Smooth muscle cell (in vitro differentiated cells): ENCODE data around the gene KLF6. TPM values are rescaled to one million over a fixed set of nuclear protein-coding genes. Genes with fewer than 3 reads are reported as not detected.
"Not testable (repeated sequence)": the region's sequence is repeated elsewhere in the genome, so short reads cannot be mapped to it uniquely, and the experiment has no call there.

ENCODE experiments used
- DNase-seq: peaks from one replicate; lab custom pipeline; 2025; ENCODE audit not compliant: unreplicated experiment; lab: John Stamatoyannopoulos, UW
- H2AFZ ChIP-seq: fragments of 200-600 bp; sonication (generic); 2 replicates; pipeline ENCODE4 v1.6.0; 2016; ENCODE audit warnings: antibody characterized with exemption, low read depth, mild to moderate bottlenecking
- H3F3A ChIP-seq: fragments of 200-600 bp; sonication (generic); 2 replicates; pipeline ENCODE4 v1.6.0; 2017; ENCODE audit warnings: antibody characterized with exemption, low read depth
- H3K27ac ChIP-seq: fragments of 200-600 bp; sonication (generic); 2 replicates; pipeline ENCODE4 v1.5.1; 2016; ENCODE audit warnings: low read depth, mild to moderate bottlenecking
- H3K27me3 ChIP-seq: fragments of 200-600 bp; sonication (generic); 2 replicates; pipeline ENCODE4 v1.6.1; 2016; ENCODE audit warnings: low read depth, mild to moderate bottlenecking
- H3K36me3 ChIP-seq: fragments of 200-600 bp; sonication (generic); 2 replicates; pipeline ENCODE4 v1.5.1; 2016; ENCODE audit warnings: low read depth
- H3K4me1 ChIP-seq: fragments of 200-600 bp; sonication (generic); 2 replicates; pipeline ENCODE4 v1.5.1; 2016; ENCODE audit warnings: low read depth
- H3K4me2 ChIP-seq: fragments of 200-600 bp; sonication (generic); 2 replicates; pipeline ENCODE4 v1.6.0; 2016; ENCODE audit warnings: mild to moderate bottlenecking
- H3K4me3 ChIP-seq: fragments of 200-600 bp; sonication (generic); 2 replicates; pipeline ENCODE4 v1.5.1; 2016; ENCODE audit warnings: mild to moderate bottlenecking
- H3K79me2 ChIP-seq: fragments of 200-600 bp; sonication (generic); 2 replicates; pipeline ENCODE4 v1.6.0; 2016; ENCODE audit warnings: low read depth, mild to moderate bottlenecking
- H3K9ac ChIP-seq: fragments of 200-600 bp; sonication (generic); 2 replicates; pipeline ENCODE4 v1.6.0; 2016; ENCODE audit warnings: low read depth
- H3K9me3 ChIP-seq: fragments of 200-600 bp; sonication (generic); replicated peaks from 2 replicates; pipeline ENCODE4 v1.5.1; 2016; ENCODE audit warnings: low read depth
- H4K20me1 ChIP-seq: fragments of 200-600 bp; sonication (generic); 2 replicates; pipeline ENCODE4 v1.6.0; 2016; ENCODE audit warnings: low read depth
- WGBS: methylation state at CpG from one replicate; pipeline ENCODE4 v1.1.7; 2016; ENCODE audit warnings: low lambda C conversion rate; 5-methylcytosine and 5-hydroxymethylcytosine counted together
- polyA plus RNA-seq: library from polyadenylated mRNA; unstranded; fragments of >200 nt; fragmentation: Nextera tagmentation; extraction: Ambion mirVana; gene quantifications from 2 replicates; pipeline ENCODE4 v1.2.1, GENCODE V29; 2016
- total RNA-seq: library from RNA; depleted of rRNA; stranded (reverse); fragments of >200 nt; gene quantifications from 2 replicates; pipeline ENCODE4 v1.2.3, GENCODE V29; 2014
- TF ChIP-seq, protein P1 (sequence below): fragments of 200-600 bp; sonication (generic); IDR thresholded peaks from 2 replicates; pipeline ENCODE4 v1.5.1; 2017; ENCODE audit warnings: borderline replicate concordance, mild to moderate bottlenecking, antibody characterized with exemption; ENCODE audit not compliant: insufficient read depth, poor library complexity, severe bottlenecking

KLF6 gene
- total and polyA plus RNA-seq, 2 experiments from 2014 or later, result 198 to 519 TPM

DNA sequence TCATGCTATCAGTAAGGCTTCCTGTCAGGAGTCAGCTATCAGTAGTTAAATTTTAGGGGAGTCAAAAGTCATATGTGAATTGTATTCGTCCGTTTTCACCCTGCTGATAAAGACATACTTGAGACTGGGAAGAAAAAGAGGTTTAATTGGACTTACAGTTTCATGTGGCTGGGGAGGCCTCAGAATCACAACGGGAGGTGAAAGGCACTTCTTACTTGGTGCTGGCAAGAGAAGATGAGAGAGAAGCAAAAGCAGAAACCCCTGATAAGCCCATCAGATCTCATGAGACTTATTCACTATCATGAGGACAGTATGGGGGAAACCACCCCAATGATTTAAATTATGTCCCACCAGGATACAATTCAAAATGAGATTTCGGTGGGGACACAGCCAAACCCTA is 47.1 kb downstream of the KLF6 start:
- no peaks in the 10 kb centered on the region for H3F3A ChIP-seq
- no peaks in the 10 kb centered on the region for H3K9me3 ChIP-seq
- no peaks in the 10 kb centered on the region for H4K20me1 ChIP-seq
- H3K4me3 ChIP-seq, result no peak overlapping the region
- WGBS, result 71% methylated on average over 4 of the region's 4 CpGs
- H3K36me3 ChIP-seq, result no peaks in the 10 kb centered on the region
- TF ChIP-seq, protein P1, sequence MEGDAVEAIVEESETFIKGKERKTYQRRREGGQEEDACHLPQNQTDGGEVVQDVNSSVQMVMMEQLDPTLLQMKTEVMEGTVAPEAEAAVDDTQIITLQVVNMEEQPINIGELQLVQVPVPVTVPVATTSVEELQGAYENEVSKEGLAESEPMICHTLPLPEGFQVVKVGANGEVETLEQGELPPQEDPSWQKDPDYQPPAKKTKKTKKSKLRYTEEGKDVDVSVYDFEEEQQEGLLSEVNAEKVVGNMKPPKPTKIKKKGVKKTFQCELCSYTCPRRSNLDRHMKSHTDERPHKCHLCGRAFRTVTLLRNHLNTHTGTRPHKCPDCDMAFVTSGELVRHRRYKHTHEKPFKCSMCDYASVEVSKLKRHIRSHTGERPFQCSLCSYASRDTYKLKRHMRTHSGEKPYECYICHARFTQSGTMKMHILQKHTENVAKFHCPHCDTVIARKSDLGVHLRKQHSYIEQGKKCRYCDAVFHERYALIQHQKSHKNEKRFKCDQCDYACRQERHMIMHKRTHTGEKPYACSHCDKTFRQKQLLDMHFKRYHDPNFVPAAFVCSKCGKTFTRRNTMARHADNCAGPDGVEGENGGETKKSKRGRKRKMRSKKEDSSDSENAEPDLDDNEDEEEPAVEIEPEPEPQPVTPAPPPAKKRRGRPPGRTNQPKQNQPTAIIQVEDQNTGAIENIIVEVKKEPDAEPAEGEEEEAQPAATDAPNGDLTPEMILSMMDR, result no peak
- no peak overlapping the region for H2AFZ ChIP-seq
- H3K27me3 ChIP-seq, result no peaks in the 10 kb centered on the region
- no peak overlapping the region for H3K4me2 ChIP-seq
- no peak overlapping the region for H3K9ac ChIP-seq
- no peaks in the 10 kb centered on the region for H3K4me1 ChIP-seq
- no peak for DNase-seq
- H3K79me2 ChIP-seq, result no peaks in the 10 kb centered on the region
- H3K27ac ChIP-seq, result no peak overlapping the region

DNA sequence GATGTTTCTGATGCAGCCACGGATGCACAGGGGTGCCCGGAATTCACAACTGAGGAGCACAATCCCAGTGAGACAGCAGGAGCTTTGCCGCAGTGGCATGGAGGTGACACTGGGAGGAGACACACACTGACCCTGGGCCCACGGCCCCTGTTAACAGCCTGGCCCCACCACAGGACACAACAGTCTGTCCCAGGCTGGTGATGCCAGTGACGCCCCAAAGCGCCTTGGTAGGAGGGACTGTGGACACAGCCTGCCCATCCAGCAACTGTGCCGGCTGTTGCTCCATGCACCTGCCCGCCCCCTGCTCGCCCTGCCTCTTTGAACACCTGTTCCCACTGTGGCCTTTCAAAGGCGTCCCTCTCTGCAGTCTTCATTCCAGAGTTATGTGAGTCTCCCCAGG is 49.8 kb downstream of the KLF6 start:
- no peak overlapping the region for H3K4me2 ChIP-seq
- no peaks in the 10 kb centered on the region for H3K9me3 ChIP-seq
- no peak overlapping the region for H2AFZ ChIP-seq
- WGBS, result 67% methylated on average over 10 of the region's 10 CpGs
- TF ChIP-seq, protein P1, result no peak
- H3K36me3 ChIP-seq, result no peaks in the 10 kb centered on the region
- no peaks in the 10 kb centered on the region for H3F3A ChIP-seq
- H3K79me2 ChIP-seq, result no peaks in the 10 kb centered on the region
- H3K27me3 ChIP-seq, result no peaks in the 10 kb centered on the region
- H4K20me1 ChIP-seq, result no peaks in the 10 kb centered on the region
- H3K4me1 ChIP-seq, result no peaks in the 10 kb centered on the region
- DNase-seq, result no peak
- H3K9ac ChIP-seq, result no peak overlapping the region
- no peak overlapping the region for H3K27ac ChIP-seq
- H3K4me3 ChIP-seq, result no peak overlapping the region

DNA sequence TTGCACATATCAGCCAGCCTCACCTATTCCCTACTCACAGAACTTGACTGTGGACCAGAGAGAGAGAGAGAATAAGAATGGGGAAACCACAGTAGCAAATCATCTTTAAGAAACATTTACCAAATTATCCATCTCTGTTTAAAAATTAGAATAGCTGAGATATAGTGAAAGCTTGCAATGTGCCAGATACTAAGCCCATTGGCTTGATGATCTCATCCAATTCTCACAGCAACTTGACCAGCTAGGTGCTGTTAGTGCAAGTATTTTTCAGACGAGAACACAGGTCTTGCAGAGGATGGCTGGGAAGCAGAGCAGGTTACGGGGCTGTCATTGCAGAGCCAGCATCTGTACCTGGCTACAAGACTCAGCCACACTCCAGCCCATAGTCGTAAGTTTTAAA is 50.9 kb downstream of the KLF6 start:
- H3K4me2 ChIP-seq, result no peak overlapping the region
- H2AFZ ChIP-seq, result no peak overlapping the region
- H4K20me1 ChIP-seq, result no peaks in the 10 kb centered on the region
- no peak overlapping the region for H3K9ac ChIP-seq
- no peaks in the 10 kb centered on the region for H3K79me2 ChIP-seq
- no peaks in the 10 kb centered on the region for H3K27me3 ChIP-seq
- H3K4me1 ChIP-seq, result no peaks in the 10 kb centered on the region
- TF ChIP-seq, protein P1, result no peak
- H3K36me3 ChIP-seq, result no peaks in the 10 kb centered on the region
- H3K27ac ChIP-seq, result no peak overlapping the region
- WGBS, result 80% methylated on average over 3 of the region's 3 CpGs
- no peaks in the 10 kb centered on the region for H3F3A ChIP-seq
- DNase-seq, result no peak
- H3K9me3 ChIP-seq, result no peaks in the 10 kb centered on the region
- no peak overlapping the region for H3K4me3 ChIP-seq

DNA sequence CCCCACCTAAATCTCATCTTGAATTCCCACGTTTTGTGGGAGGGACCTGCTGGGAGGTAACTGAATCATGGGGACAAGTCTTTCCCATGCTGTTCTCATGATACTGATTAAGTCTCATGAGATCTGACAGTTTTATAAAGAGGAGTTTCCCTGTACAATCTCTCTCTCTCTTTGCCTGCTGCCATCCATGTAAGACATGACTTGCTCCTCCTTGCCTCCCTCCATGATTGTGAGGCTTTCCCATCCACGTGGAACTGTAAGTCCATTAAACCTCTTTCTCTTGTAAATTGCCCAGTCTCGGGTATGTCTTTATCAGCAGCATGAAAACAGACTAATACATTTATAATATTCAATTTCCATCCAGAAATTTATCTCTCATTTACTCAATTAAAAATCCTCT is 52.8 kb downstream of the KLF6 start:
- not testable (repeated sequence) for H2AFZ ChIP-seq, H4K20me1 ChIP-seq, H3K9ac ChIP-seq, H3F3A ChIP-seq, H3K79me2 ChIP-seq, H3K27ac ChIP-seq, H3K4me2 ChIP-seq, H3K9me3 ChIP-seq, DNase-seq, H3K27me3 ChIP-seq, H3K4me3 ChIP-seq, H3K36me3 ChIP-seq, H3K4me1 ChIP-seq
- WGBS, result 90% methylated on average over 3 of the region's 3 CpGs
